Activated naive CD4-positive, alpha-beta T cell treated with anti-CD3 and anti-CD28 coated beads, Interleukin-2, amount 50 U/mL, for 16 hours (primary cell): Measurements from ENCODE around the gene SKOR1.

Experiments used
- DNase-seq: peaks from one replicate; pipeline ENCODE4 v3.0.0-alpha.2; 2020

The SKOR1 gene

GRCh38 chr15:67855842-67856241 lies 30.5 kb downstream of the SKOR1 start:
- no peak for DNase-seq

- DNase-seq, result no peak
These were observed 31.9 kb downstream of the SKOR1 start for GRCh38 chr15:67857220-67857619.

- no peak for DNase-seq
These were observed 34.1 kb downstream of the SKOR1 start for GRCh38 chr15:67859331-67859946.

- no peak for DNase-seq
These were observed 36.7 kb downstream of the SKOR1 start for GRCh38 chr15:67861983-67862382.

GRCh38 chr15:67862750-67863441 lies 37.6 kb downstream of the SKOR1 start:
- DNase-seq, result no peak

GRCh38 chr15:67863442-67863987 lies 38.2 kb downstream of the SKOR1 start:
- peak; percentile 78 for DNase-seq

- no peak for DNase-seq
These were observed 40.0 kb downstream of the SKOR1 start for GRCh38 chr15:67865331-67865730.

GRCh38 chr15:67865766-67866165 lies 40.5 kb downstream of the SKOR1 start:
- no peak for DNase-seq

- DNase-seq, result no peak
These were observed 44.4 kb downstream of the SKOR1 start for GRCh38 chr15:67869701-67870100.

- no peak for DNase-seq
These were observed 45.6 kb downstream of the SKOR1 start for GRCh38 chr15:67870868-67871408.

- DNase-seq, result no peak
These were observed 48.5 kb downstream of the SKOR1 start for GRCh38 chr15:67873777-67874176.

- no peak for DNase-seq
These were observed 53.5 kb downstream of the SKOR1 start for GRCh38 chr15:67878712-67879206.

GRCh38 chr15:67879440-67880129 lies 54.3 kb downstream of the SKOR1 start:
- DNase-seq, result no peak

- no peak for DNase-seq
These were observed 55.4 kb downstream of the SKOR1 start for GRCh38 chr15:67880651-67881182.

- no peak for DNase-seq
These were observed 57.4 kb downstream of the SKOR1 start for GRCh38 chr15:67882487-67883233.

- DNase-seq, result no peak
These were observed 58.0 kb downstream of the SKOR1 start for GRCh38 chr15:67883234-67883773.

GRCh38 chr15:67884009-67884408 lies 58.7 kb downstream of the SKOR1 start:
- no peak for DNase-seq
